Activated CD4-positive, alpha-beta T cell treated with anti-CD3 and anti-CD28 coated beads for 36 hours (primary cell): ENCODE results near the gene PRR20B. TPM values are rescaled to one million over a fixed set of nuclear protein-coding genes. Genes with fewer than 3 reads are reported as not detected.
"Not testable (repeated sequence)": the region's sequence is repeated elsewhere in the genome, so short reads cannot be mapped to it uniquely, and the experiment has no call there.

Source experiments
- ATAC-seq: fragments of 200-7000 bp; cut with Tn5 transposase; one replicate; pipeline ENCODE4 v1.10.0; 2021; ENCODE audit warnings: mild to moderate bottlenecking, moderate library complexity
- CTCF ChIA-PET: fragments of 350-600 bp; sonication (Branson Sonifier 250); formaldehyde crosslinking; loops from one replicate; lab custom pipeline; 2021; ENCODE audit warnings: antibody characterized with exemption; lab: Charles Lee
- POLR2A ChIA-PET: fragments of 350-600 bp; sonication (Branson Sonifier 250); formaldehyde crosslinking; loops from one replicate; lab custom pipeline; 2021; ENCODE audit warnings: antibody characterized with exemption, inconsistent platforms; lab: Charles Lee
- DNase-seq: peaks from one replicate; pipeline ENCODE4 v3.0.0-alpha.2; 2020
- H3K27ac Mint-ChIP-seq: one replicate; pipeline ENCODE4 v1.8.0; 2021; ENCODE audit warnings: mixed read lengths
- H3K27me3 Mint-ChIP-seq: one replicate; pipeline ENCODE4 v1.8.0; 2021; ENCODE audit warnings: mixed read lengths
- H3K36me3 Mint-ChIP-seq: one replicate; pipeline ENCODE4 v1.8.0; 2021; ENCODE audit warnings: low read depth, mixed read lengths
- H3K4me1 Mint-ChIP-seq: one replicate; pipeline ENCODE4 v1.8.0; 2021; ENCODE audit warnings: mixed read lengths
- H3K4me3 Mint-ChIP-seq: one replicate; pipeline ENCODE4 v1.8.0; 2021; ENCODE audit warnings: mild to moderate bottlenecking, moderate library complexity, mixed read lengths
- H3K9me3 Mint-ChIP-seq: one replicate; pipeline ENCODE4 v1.8.0; 2021; ENCODE audit warnings: low read depth, mixed read lengths
- intact Hi-C, 2 experiments: fragments of 100-400 bp; cut with DNase I in 1 of 2; cut with micrococcal nuclease in 1 of 2; formaldehyde crosslinking; loops; one replicate each; pipeline versions ENCODE4 v1.14.2 to v1.15.1; 2022 to 2024; cut with DNase I, micrococcal nuclease
- total RNA-seq, 2 experiments: library from RNA; stranded (reverse); gene quantifications; one replicate each; pipeline ENCODE4 v1.2.3, GENCODE V29; 2021

The PRR20B gene
- total RNA-seq: not detected

DNA sequence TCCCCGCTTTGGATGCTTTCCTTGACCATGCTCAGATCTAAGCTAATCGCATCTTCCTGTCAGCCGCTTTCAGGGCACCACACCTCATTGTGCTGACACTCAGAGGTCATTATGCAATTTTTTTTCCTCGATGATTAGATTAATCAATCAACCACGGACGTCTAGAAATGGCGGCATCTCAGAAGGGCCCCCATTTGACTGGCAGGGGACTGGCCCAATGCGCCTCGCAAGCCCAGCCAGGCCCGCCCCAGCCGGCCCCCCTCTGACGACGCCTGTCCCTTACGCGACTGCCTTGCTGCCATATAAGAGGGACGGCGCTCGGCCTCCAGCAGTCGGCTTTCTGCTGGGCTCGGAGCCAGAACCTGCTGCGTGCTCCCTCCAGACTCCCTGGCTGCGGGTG, at the start of gene PRR20B:
Gene PRR20B (plus strand): TSS at position 301 of the 400 bp plus-strand sequence. CDS start 387 bp downstream, outside the sequence.
- H3K4me3 Mint-ChIP-seq, H3K36me3 Mint-ChIP-seq, H3K27ac Mint-ChIP-seq, H3K27me3 Mint-ChIP-seq, POLR2A ChIA-PET, H3K9me3 Mint-ChIP-seq, H3K4me1 Mint-ChIP-seq, ATAC-seq, intact Hi-C loops, CTCF ChIA-PET, DNase-seq: not testable (repeated sequence)

DNA sequence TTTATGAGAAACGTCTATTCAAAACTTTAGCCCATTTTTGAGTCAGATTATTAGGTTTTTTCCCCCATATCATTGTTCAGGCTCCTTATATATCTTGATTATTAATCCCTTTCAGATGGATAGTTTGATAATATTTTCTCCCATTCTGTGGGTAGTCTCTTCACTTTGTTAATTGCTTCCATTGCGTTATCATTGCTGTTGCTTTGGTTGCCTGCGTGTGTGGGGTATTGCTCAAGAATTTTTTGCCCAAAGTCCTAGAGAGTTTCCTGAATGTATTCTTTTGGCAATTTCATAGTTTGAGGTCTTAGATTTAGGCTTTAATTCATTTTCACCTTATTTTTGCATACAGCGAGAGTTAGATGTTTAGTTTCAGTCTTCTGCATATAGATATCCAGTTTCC, 32.3 kb upstream of the PRR20B start:
- ChIA-PET CTCF (no interaction called here), POLR2A (no interaction called here)
- intact Hi-C loops: no loop called here
- Mint-ChIP-seq H3K27me3 (no peaks in the 10 kb centered on the region), H3K4me1 (no peaks in the 10 kb centered on the region), H3K36me3 (no peaks in the 10 kb centered on the region), H3K4me3 (no peak overlapping the region), H3K9me3 (peaks cover 27% of the 10 kb centered on the region), H3K27ac (no peak overlapping the region)
- ATAC-seq (no peak), DNase-seq (no peak)

DNA sequence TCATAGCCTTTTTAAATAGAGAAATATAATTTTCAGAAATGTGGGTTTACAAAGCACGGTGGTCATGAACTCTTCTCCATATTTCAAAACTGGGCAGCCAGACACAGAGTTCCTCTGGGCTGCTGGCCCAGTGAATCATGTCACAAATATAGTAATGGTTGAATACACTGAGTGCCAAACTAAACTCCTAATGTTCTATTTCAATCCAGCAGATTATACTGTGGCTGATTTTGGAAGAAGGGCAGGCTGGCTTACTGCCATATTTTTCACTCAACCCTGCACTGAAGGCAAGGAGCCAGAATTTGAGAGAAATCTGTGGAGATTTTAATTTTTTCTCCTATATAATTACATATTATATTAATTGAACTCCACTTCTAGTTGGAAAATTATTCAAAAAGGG, 23.6 kb upstream of the PRR20B start:
- CTCF ChIA-PET: no interaction called here
- no peaks in the 10 kb centered on the region for H3K4me1 Mint-ChIP-seq

DNA sequence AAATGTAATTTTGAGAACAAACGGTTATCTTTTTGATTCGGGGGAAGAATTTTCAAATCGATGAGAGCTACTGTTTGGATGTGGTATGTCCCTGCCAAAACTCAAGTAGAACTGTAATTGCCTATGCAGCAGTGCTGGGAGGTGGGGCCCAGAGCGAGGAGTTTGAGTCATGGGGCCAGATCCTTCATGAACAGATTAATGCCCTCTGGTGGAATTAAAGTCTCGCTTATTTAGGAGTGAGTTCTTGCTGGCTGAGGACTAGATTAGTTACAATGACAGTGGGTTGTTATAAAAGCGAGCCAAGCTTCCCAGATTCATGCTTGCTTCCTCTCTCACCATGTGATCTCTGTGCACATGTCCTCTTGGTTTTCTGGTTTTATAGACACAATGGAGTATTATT, 18.4 kb upstream of the PRR20B start:
- ATAC-seq (no peak), DNase-seq (no peak)
- POLR2A ChIA-PET: no interaction called here
- intact Hi-C loops: no loop called here
- Mint-ChIP-seq H3K9me3 (peaks cover 8% of the 10 kb centered on the region), H3K4me3 (no peak overlapping the region), H3K4me1 (no peaks in the 10 kb centered on the region), H3K27ac (no peak overlapping the region), H3K36me3 (no peaks in the 10 kb centered on the region), H3K27me3 (no peaks in the 10 kb centered on the region)
- CTCF ChIA-PET: interaction anchor here (0.7 kb wide), 1 partner anchor 496 kb away, joined by 3 read pairs; no protein-coding TSS in a partner anchor

More for the DNA sequence above, 23.6 kb upstream of the PRR20B start:
- no peak overlapping the region for H3K4me3 Mint-ChIP-seq
- ATAC-seq (no peak), DNase-seq (no peak)
- H3K27me3 Mint-ChIP-seq: no peaks in the 10 kb centered on the region
- intact Hi-C loops: no loop called here
- POLR2A ChIA-PET: no interaction called here
- no peaks in the 10 kb centered on the region for H3K36me3 Mint-ChIP-seq
- H3K9me3 Mint-ChIP-seq: peaks cover 3% of the 10 kb centered on the region
- no peak overlapping the region for H3K27ac Mint-ChIP-seq

DNA sequence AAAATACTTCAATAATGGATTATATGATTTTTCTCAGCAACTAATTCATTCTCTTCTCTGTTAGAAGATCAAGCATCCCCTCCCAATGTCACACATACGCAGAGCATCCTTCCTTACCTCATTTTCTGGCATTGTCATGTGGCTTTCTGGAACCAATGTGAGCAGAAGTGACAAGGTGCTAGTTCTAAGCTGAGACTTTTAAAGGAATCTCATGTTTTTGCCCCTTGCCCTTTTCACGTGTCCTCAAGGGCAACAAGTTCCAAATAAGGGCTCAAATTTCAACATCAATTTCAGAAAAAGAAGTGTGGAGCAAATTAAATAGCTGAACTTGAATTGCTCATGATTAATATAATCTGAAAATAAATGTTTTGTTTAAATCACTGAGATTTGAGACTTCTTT, 11.2 kb upstream of the PRR20B start:
- no peak for ATAC-seq
- intact Hi-C loops: no loop called here

DNA sequence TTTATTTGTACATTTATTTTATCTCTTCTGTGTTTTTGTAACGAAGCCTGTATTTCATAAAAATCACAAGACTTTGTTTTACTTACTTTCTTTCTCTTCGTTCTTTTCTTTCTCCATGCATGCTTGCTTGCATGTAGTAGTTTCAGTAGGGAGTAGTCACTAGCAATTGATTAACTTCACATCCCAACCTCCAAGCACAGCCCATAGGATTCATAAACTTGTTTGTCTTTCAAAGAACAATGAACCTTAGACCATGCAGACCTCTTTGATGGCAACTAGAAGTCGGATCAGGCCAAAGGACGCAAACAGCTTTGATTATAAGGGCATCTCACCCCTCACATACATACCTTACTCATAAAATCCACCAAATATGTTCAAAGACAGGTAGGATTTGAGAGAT, 9.7 kb upstream of the PRR20B start:
- intact Hi-C loops: no loop called here
- DNase-seq: no peak
- Mint-ChIP-seq H3K4me3 (no peak overlapping the region), H3K9me3 (peaks cover 8% of the 10 kb centered on the region), H3K27me3 (no peaks in the 10 kb centered on the region), H3K27ac (no peak overlapping the region), H3K36me3 (no peaks in the 10 kb centered on the region), H3K4me1 (no peaks in the 10 kb centered on the region)
- ChIA-PET CTCF (no interaction called here), POLR2A (no interaction called here)
- no peak for ATAC-seq

More for the DNA sequence above, 11.2 kb upstream of the PRR20B start:
- no peaks in the 10 kb centered on the region for H3K4me1 Mint-ChIP-seq
- POLR2A ChIA-PET: no interaction called here
- no peaks in the 10 kb centered on the region for H3K36me3 Mint-ChIP-seq
- no peaks in the 10 kb centered on the region for H3K27me3 Mint-ChIP-seq
- CTCF ChIA-PET: no interaction called here
- no peak overlapping the region for H3K27ac Mint-ChIP-seq
- H3K4me3 Mint-ChIP-seq: no peak overlapping the region
- no peak for DNase-seq
- H3K9me3 Mint-ChIP-seq: peaks cover 10% of the 10 kb centered on the region

DNA sequence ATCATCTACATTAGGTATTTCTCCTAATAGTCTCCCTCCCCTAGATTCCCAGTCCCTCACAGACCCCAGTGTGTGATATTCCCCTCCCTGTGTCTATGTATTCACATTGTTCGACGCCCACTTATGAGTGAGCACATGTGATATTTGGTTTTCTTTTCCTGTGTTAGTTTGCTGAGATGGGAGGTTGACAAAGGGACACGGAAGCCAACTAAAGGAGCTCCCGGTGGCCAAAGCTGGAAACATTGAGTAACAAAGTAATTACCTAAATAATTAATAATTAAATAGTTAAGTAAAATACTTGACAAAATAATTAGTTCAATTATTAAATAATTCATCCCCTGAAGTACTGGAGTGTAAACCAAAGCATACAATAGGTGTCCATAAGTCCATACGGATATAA, 8.3 kb upstream of the PRR20B start:
- Mint-ChIP-seq H3K36me3 (no peaks in the 10 kb centered on the region), H3K9me3 (peaks cover 4% of the 10 kb centered on the region), H3K4me1 (no peaks in the 10 kb centered on the region), H3K27me3 (no peaks in the 10 kb centered on the region), H3K4me3 (no peak overlapping the region), H3K27ac (no peak overlapping the region)
- intact Hi-C loops: no loop called here
- CTCF ChIA-PET: no interaction called here
- DNase-seq (no peak), ATAC-seq (no peak)
- POLR2A ChIA-PET: no interaction called here

DNA sequence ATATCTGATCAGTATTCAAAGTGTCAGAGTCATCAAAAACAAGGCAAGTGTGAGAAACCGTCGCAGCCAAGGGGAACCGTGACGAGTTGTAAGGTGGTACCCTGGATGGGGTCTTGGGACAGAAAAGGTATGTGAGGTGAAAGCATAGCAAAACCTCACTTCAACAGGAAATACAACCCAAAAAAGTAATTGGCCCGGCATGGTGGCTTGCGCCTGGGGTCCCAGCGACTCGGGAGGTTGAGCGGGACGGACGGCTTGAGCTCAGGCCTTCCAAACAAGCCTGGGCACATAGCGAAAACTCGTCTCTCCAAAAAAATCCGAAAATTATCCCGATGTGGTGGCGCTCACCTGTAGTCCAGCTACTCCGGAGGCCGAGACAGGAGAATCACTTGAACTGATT, 7.5 kb upstream of the PRR20B start:
- H3K27ac Mint-ChIP-seq, CTCF ChIA-PET, POLR2A ChIA-PET, H3K4me3 Mint-ChIP-seq, H3K9me3 Mint-ChIP-seq, intact Hi-C loops, DNase-seq, ATAC-seq, H3K27me3 Mint-ChIP-seq, H3K4me1 Mint-ChIP-seq, H3K36me3 Mint-ChIP-seq: not testable (repeated sequence)

DNA sequence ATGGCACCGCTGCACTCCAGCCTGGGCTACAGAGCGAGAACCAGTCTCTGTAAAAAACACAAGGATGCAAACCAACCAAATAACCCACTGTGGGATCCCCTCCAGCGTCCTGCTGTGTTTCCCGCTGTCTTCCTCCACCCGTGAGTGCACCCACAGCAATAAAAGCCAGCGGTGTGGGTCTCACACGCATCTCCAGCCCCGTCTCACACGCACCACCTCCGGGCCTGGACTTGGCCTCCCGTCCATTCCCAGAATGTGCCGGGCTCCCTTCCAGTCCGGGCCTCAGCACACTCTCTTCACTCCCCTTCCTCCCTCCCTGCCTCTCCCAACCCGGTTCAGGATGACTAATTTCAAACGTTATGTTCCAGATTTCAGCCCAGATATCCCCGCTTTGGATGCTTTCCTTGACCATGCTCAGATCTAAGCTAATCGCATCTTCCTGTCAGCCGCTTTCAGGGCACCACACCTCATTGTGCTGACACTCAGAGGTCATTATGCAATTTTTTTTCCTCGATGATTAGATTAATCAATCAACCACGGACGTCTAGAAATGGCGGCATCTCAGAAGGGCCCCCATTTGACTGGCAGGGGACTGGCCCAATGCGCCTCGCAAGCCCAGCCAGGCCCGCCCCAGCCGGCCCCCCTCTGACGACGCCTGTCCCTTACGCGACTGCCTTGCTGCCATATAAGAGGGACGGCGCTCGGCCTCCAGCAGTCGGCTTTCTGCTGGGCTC, 6.9 kb upstream of the PRR20B start, which contains the start of gene PRR20A:
Gene PRR20A (plus strand): TSS at position 684 of the 734 bp plus-strand sequence. CDS start 387 bp downstream, outside the sequence.
- H3K27me3 Mint-ChIP-seq, intact Hi-C loops, POLR2A ChIA-PET, H3K36me3 Mint-ChIP-seq, DNase-seq, H3K4me1 Mint-ChIP-seq, CTCF ChIA-PET, H3K27ac Mint-ChIP-seq, ATAC-seq, H3K4me3 Mint-ChIP-seq, H3K9me3 Mint-ChIP-seq: not testable (repeated sequence)

DNA sequence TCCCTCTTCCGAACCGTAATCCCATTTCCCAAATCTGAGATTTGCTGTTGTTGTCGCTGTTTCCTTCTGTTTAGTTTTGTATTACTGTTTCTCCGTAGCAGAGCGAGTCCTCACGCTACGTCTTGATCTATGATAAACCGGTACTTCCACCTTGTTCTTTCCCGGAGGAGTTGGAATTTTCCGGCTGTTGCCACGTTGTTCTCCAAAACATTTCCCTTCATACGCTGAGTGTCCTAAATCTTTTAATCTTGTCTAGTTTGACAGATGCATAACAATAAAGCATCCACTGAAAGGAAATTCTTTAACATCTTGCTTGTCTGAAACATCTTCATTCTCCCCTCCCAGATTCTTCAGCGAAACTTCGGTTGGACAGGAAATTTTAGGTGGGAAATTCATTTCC, 818 bp downstream of the PRR20B start:
- H3K36me3 Mint-ChIP-seq, ATAC-seq, H3K27ac Mint-ChIP-seq, DNase-seq, intact Hi-C loops, POLR2A ChIA-PET, H3K9me3 Mint-ChIP-seq, H3K27me3 Mint-ChIP-seq, H3K4me1 Mint-ChIP-seq, H3K4me3 Mint-ChIP-seq, CTCF ChIA-PET: not testable (repeated sequence)

DNA sequence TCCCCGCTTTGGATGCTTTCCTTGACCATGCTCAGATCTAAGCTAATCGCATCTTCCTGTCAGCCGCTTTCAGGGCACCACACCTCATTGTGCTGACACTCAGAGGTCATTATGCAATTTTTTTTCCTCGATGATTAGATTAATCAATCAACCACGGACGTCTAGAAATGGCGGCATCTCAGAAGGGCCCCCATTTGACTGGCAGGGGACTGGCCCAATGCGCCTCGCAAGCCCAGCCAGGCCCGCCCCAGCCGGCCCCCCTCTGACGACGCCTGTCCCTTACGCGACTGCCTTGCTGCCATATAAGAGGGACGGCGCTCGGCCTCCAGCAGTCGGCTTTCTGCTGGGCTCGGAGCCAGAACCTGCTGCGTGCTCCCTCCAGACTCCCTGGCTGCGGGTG, 6.5 kb downstream of the PRR20B start, which contains the start of gene PRR20C:
Gene PRR20C (plus strand): TSS at position 301 of the 400 bp plus-strand sequence. CDS start 387 bp downstream, outside the sequence.
- H3K27ac Mint-ChIP-seq, H3K4me1 Mint-ChIP-seq, intact Hi-C loops, H3K27me3 Mint-ChIP-seq, POLR2A ChIA-PET, H3K9me3 Mint-ChIP-seq, H3K4me3 Mint-ChIP-seq, DNase-seq, ATAC-seq, H3K36me3 Mint-ChIP-seq, CTCF ChIA-PET: not testable (repeated sequence)

DNA sequence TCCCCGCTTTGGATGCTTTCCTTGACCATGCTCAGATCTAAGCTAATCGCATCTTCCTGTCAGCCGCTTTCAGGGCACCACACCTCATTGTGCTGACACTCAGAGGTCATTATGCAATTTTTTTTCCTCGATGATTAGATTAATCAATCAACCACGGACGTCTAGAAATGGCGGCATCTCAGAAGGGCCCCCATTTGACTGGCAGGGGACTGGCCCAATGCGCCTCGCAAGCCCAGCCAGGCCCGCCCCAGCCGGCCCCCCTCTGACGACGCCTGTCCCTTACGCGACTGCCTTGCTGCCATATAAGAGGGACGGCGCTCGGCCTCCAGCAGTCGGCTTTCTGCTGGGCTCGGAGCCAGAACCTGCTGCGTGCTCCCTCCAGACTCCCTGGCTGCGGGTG, 13.0 kb downstream of the PRR20B start, which contains the start of gene PRR20D:
Gene PRR20D (plus strand): TSS at position 301 of the 400 bp plus-strand sequence. CDS start 387 bp downstream, outside the sequence.
- POLR2A ChIA-PET, intact Hi-C loops, H3K36me3 Mint-ChIP-seq, H3K4me1 Mint-ChIP-seq, DNase-seq, H3K4me3 Mint-ChIP-seq, H3K9me3 Mint-ChIP-seq, ATAC-seq, CTCF ChIA-PET, H3K27me3 Mint-ChIP-seq, H3K27ac Mint-ChIP-seq: not testable (repeated sequence)
